Activated T-cell treated with anti-CD3 and anti-CD28 coated beads, Interleukin-2, amount 50 U/mL, for 1 hour (primary cell): ENCODE measurements around the gene MAPK12.

Experiments
- DNase-seq: peaks from one replicate; pipeline ENCODE4 v3.0.0-alpha.2; 2020

Gene MAPK12

DNA sequence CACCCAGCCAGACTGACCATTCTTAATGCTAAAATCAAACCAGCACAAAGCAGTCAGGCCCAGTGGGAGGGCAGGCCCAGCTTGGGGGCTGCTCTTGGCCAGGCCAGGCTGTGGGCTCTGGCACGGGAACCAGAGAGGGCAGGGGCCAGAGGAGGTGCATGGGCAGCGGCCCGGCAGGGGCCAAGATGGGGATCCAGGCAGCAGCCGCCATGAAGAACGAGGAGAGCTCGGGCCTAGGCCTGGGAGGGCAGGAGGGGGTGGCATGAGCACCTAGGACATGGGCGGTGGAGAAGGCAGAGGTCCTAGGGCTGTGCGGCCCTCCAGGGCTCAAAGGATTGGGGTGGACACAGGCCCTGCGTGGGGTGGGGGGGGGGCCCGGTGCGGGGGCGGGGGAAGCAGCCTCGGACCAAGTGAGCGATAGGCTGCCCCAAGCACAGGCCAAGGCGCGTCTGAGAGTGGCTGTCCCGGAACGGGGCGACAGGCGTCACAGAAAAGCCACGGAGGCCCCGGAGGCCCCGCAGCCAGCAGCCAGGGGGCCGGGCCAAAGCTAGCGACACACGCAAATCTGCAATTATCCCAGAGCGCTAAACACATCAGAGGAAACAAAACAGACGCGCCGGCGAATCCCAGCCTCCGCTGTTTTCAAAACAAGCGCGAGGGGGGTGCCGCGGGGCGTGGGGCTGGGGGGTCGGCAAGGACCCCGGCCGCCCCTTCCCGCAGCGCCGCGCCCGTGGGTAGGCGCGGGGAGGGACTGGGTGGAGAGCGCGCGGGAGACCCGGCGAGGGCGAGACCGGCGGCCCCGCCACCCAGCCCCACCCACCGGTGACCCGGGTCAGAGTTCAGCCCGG is 37.7 kb upstream of the MAPK12 start:
- no peak for DNase-seq

- DNase-seq, result no peak
These were observed 36.8 kb upstream of the MAPK12 start for GRCh38 chr22:50298266-50298637.

DNA sequence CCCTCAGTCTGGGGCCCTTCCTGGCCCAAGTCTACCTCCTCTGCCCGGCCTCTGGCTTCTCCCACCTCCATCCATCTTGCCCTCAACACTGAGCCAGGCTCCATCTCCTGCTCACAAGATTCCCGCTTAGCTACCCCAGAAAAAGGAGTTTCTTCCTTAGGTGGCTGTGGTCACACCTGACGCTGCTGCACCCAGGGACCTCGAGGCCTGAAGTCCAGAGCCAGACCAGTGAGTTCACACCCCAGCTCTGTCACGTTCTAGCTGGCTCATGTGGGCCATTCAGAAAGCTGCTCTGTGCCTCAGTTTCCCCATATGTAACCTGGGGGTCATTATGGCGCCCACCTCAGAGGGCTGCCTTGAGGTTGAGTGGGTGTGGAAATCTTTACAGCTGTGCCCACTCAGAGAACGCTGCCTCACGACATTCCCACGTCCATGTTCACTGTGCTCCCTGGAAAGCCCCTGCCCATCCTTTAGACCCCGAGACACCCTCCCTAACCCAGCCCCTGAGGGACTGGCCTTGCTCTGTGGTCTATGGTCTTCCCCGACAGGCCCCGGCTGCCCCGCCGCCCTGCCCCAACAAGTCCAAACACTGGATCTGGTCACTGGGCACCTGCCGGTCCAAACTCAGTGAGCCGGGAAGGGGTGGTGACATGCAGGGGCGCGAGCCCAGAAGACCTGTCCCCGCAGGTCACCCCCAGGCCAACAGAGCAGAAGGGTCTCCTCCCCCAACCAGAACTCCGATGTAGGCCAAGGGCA is 36.2 kb upstream of the MAPK12 start:
- no peak for DNase-seq

GRCh38 chr22:50296658-50297490 is 35.4 kb upstream of the MAPK12 start:
- no peak for DNase-seq

GRCh38 chr22:50294319-50294656 is 32.8 kb upstream of the MAPK12 start:
- no peak for DNase-seq

DNA sequence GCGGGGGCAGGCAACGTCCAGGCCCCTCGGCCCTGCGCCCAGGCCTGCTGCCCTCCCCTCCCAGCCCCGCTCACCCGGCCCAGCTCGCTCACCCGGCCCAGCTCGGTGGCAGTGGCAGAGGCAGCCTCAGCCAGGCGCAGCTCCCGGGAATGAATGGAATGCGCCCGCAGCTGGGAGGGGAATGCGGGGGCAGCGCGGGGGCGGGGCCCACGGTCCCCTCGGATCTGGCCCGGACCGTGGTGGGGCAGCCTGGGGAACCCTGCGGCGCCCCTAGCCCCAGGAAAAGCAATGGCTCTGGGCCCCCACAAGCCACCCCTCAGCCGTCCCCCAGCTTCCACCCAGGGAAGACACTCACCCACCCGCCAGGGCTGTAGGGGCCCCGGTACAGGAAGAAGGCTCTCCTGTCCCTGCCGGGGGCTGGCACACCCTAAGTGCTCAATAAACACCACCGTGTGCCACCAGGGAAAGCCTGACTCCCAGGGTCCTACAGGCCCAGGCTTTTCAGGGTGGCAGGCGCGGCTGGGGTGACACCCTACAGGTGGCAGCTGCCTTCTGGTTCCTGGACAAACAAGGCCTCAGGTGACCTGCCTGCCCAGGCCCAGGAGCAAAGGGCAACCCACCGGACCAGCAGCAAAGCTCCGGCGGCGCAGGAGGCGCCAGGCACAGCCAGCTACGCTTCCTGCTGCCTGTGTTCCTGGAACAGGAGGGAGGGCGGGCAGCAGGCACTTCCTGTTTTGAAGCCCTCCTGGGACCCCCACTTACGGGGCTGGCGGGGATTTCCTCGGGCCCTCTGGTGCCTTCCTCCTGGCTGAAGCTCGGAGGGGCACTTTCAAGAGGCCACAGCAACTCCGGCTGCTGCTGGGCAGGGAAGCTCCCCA is 32.2 kb upstream of the MAPK12 start:
- no peak for DNase-seq

GRCh38 chr22:50292643-50293440 is 31.4 kb upstream of the MAPK12 start:
- DNase-seq, result no peak

DNA sequence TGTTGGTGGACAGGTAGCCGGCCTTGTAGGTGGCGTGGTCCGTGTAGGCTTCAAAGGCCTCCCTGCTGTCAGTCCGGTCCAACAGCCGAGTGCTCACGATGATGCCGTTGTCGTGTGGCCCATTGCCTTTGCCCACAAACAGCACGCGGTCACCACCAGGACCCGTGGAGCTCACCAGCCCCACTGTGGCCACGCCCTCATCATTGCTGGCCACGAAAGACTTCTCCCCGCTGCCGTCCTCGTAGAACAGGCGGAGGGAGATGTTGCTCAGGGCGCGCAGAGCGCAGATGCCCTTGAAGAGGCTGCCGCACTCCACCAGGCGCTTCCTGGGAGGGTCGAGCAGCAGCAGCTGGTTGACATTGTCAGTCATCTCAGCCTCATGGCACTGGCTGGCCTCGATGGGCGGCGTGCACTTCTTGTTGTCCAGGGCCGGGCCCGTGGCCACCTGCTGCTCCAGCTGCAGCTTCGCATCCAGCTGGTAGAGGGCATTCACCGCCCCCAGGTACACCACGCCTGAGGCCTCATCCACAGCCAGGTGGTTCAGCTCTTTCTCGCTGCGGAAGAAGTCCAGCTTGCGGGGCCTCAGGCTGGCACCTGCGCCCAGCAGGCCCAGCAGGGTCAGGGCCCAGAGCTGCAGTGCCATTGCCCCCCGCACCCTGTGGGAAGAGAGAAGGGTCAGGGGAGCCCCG is 28.6 kb upstream of the MAPK12 start:
- no peak for DNase-seq

DNA sequence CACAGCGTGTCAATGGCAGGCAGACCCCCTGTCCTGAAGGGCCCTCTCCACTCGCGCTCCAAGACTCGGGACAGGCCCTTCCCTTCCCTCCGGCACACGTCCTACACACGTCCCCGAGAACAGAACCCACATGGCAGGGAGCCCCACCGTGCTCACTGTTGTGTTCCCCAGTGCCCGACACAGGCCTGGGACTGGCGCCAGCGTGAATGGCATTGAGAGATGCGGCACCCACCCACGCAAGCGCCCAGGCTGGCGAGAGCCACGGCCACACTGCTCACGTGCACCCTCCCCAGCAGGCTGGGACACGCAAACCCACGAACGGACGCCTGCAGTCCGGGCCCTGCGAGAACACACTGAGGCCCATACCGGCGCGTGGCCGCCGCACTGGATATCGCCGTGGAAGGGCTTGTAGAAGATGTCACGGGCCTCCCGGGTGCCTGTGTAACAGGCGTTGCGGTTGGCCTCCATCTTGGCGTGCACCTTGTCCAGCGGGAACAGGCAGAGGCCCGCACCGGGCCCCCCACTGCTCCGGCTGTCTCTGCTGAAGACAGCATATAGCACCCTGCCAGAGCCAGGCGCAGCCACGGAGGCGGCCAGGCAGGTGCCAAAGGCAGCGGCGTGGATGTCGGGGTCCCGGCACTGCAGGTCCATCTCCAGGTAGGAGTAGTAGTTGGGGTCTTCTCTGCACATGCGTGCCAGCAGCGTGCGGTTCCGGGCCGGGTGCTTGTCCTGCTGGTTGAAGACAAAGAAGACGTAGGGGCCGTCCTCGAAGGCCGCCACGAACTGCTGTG is 27.9 kb upstream of the MAPK12 start:
- DNase-seq, result no peak

GRCh38 chr22:50287731-50288130 is 26.2 kb upstream of the MAPK12 start:
- DNase-seq, result no peak

- no peak for DNase-seq
These were observed 25.3 kb upstream of the MAPK12 start for GRCh38 chr22:50286701-50287318.

GRCh38 chr22:50286275-50286674 is 24.8 kb upstream of the MAPK12 start:
- no peak for DNase-seq

DNA sequence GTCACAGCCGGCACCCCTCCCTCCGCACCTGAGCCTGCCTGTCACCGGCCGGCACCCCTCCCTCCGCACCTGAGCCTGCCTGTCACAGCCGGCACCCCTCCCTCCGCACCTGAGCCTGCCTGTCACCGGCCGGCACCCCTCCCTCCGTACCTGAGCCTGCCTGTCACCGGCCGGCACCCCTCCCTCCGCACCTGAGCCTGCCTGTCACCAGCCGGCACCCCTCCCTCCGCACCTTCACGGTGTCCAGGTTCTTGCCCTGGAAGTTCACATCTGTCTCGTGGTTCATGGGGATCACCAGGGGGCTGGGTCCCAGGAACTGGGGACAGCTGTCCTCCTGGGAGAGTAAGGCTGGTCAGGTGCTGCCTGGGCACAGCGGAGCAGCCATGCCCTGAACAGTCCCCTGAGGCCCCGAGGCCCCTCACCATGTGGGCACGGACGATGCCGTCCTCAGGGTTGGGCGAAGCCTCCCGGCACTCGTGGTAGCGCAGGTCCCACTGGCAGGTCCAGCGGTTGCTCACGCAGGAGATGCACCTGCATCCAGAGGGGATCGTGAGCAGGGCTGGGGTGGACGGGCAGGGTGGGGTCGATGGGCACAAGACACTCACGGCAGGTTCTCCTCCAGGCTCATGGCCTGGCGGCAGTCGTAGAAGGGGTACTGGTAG is 24.2 kb upstream of the MAPK12 start:
- no peak for DNase-seq

DNA sequence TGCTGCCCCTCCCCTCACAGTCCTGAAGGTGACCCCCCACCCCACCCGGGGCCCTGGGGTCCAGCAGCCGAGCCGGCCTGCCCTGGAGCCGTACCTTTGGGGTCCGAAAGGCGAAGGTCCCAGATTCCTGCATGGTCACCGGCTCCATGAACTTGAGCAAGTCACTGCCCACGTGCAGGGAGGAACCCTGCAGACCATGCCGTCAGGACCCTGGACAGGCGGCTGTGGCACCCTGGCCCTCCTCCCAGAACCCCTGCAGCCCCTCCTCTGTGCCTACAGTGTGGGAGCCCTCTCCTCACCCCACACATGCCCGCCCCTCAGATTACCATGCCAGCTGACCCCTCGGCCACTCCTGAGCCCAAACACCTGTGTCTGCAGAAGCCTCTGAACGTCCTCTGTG is 23.0 kb upstream of the MAPK12 start:
- DNase-seq, result no peak

DNA sequence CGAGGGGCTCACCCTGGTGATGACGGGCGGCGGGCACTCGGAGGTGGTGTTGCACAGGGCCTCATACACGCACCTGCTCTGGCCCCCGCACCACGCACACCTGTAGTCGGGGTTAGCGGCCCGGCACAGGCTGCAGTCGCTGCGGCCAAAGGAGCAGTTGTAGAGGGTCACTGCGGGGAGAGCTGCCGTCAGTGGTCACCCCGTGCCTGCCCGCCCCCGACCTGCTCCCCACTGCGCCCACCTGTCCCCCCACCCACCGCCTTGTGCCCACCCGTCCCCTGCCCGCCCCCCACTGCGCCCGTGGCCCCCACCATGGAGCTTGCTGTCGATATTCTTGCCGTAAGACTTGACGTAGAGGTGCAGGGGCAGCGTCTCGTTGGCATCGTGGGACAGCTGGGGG is 22.3 kb upstream of the MAPK12 start:
- DNase-seq, result no peak

- DNase-seq, result no peak
These were observed 21.1 kb upstream of the MAPK12 start for GRCh38 chr22:50282361-50283155.

GRCh38 chr22:50281957-50282356 is 20.5 kb upstream of the MAPK12 start:
- no peak for DNase-seq

DNA sequence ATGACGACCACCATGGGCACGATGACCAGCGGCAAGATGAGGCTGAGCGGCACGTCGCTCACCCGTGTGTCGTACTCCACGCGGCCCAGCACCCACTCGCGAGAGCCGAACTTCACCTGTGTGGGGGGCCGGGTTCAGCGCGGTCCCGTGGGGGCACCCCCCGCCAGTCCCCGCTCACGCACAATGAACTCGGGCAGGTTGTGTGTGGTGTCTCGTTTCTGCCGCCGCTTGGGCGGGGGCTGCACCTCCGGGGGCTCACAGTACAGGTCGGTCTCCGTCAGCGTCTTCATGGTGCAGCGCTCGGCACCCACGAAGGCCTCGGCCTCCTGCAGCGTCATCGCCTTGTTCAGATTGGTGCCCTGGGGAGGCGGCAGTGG is 19.9 kb upstream of the MAPK12 start:
- DNase-seq, result no peak
